Endothelial cell of umbilical vein (primary cell): ENCODE measurements around the gene MAP4K3. TPM values are rescaled to one million over a fixed set of nuclear protein-coding genes. Genes with fewer than 3 reads are reported as not detected.

Experiments
- BruUV-seq: library from RNA; stranded (reverse); fragments of 400-500 nt; replicated peaks from 2 replicates; lab custom pipeline; 2021; lab: Mats Ljungman, UMichigan
- CTCF ChIA-PET: fragments of 300-600, 350-600 bp; sonication (Branson Sonifier 250); formaldehyde crosslinking; loops from one replicate; lab custom pipeline; 2021; ENCODE audit warnings: antibody characterized with exemption, inconsistent platforms; lab: Charles Lee
- POLR2A ChIA-PET: fragments of 300-600, 350-600 bp; sonication (Branson Sonifier 250); formaldehyde crosslinking; loops from one replicate; lab custom pipeline; 2021; ENCODE audit warnings: antibody characterized with exemption, inconsistent platforms; lab: Charles Lee
- DNase-seq: peaks from one replicate; pipeline ENCODE4 v3.0.0-alpha.2; 2011; ENCODE audit warnings: low read depth, low spot score
- FAIRE-seq: peaks from 2 replicates; lab custom pipeline; 2011; peaks lifted over from hg19 to GRCh38; lab: Jason Lieb, UNC
- H2AFZ ChIP-seq: 2 replicates; pipeline ENCODE4 v1.6.0; 2012; ENCODE audit warnings: low read depth, low read length, control low read depth, inconsistent platforms
- H3K27ac ChIP-seq: 2 replicates; pipeline ENCODE4 v1.5.1; 2011; ENCODE audit warnings: low read depth, mild to moderate bottlenecking, control low read depth, low read length, moderate library complexity; ENCODE audit not compliant: insufficient read depth
- H3K27me3 ChIP-seq, 2 experiments: 2 replicates each; pipeline versions ENCODE4 v1.6.0 to v1.6.1; 2011; ENCODE audit warnings: low read length in 2 of 2, mixed read lengths in 1 of 2; ENCODE audit not compliant: control insufficient read depth in 2 of 2, insufficient read depth in 2 of 2
- H3K36me3 ChIP-seq, 2 experiments: 2 replicates in 1 of 2; 3 replicates in 1 of 2; pipeline ENCODE4 v1.5.1; 2011; ENCODE audit warnings: low read length in 2 of 2, mild to moderate bottlenecking in 1 of 2, moderate library complexity in 1 of 2; ENCODE audit not compliant: control insufficient read depth in 2 of 2, insufficient read depth in 2 of 2; ENCODE audit errors: extremely low read depth in 1 of 2
- H3K4me1 ChIP-seq: 3 replicates; pipeline ENCODE4 v1.5.1; 2011; ENCODE audit warnings: mild to moderate bottlenecking, low read length; ENCODE audit not compliant: control insufficient read depth, insufficient read depth; ENCODE audit errors: extremely low read depth
- H3K4me2 ChIP-seq: 2 replicates; pipeline ENCODE4 v1.6.1; 2011; ENCODE audit warnings: low read length, control low read depth, mixed read lengths; ENCODE audit not compliant: insufficient read depth
- H3K4me3 ChIP-seq, 3 experiments: fragments of 200-600 bp in 1 of 3; sonication (generic), shearing (Covaris generic) in 1 of 3; replicated peaks in 1 of 3; 2 replicates each; pipeline ENCODE4 v1.5.1; 2011 to 2016; ENCODE audit warnings: control low read depth in 3 of 3, low read length in 3 of 3, mild to moderate bottlenecking in 2 of 3, inconsistent platforms in 1 of 3, low read depth in 1 of 3, moderate library complexity in 1 of 3; ENCODE audit not compliant: insufficient read depth in 1 of 3
- H3K79me2 ChIP-seq: 2 replicates; pipeline ENCODE4 v1.6.0; 2012; ENCODE audit warnings: low read length, inconsistent platforms; ENCODE audit not compliant: control insufficient read depth, insufficient read depth
- H3K9ac ChIP-seq: replicated peaks from 2 replicates; pipeline ENCODE3; 2011; ENCODE audit warnings: low read length, control low read depth; ENCODE audit not compliant: insufficient read depth; ENCODE audit errors: extremely low read depth
- H3K9me1 ChIP-seq: replicated peaks from 3 replicates; pipeline ENCODE4 v1.6.0; 2011; ENCODE audit warnings: mild to moderate bottlenecking, low read length; ENCODE audit not compliant: control insufficient read depth, insufficient read depth; ENCODE audit errors: extremely low read depth
- H3K9me3 ChIP-seq: replicated peaks from 2 replicates; pipeline ENCODE4 v1.5.1; 2012; ENCODE audit warnings: low read length, inconsistent platforms; ENCODE audit not compliant: control insufficient read depth, insufficient read depth
- H4K20me1 ChIP-seq: replicated peaks from 2 replicates; pipeline ENCODE3; 2011; ENCODE audit warnings: mild to moderate bottlenecking, low read length; ENCODE audit not compliant: control insufficient read depth, insufficient read depth; ENCODE audit errors: extremely low read depth
- CTCF ChIP-seq, 2 donors: IDR thresholded peaks; 1 replicate in 1 of 2; 2 replicates in 1 of 2; pipeline ENCODE4 v1.5.1; 2011; ENCODE audit warnings: low read length in 2 of 2, mild to moderate bottlenecking in 2 of 2, moderate library complexity in 2 of 2, control low read depth in 1 of 2, inconsistent platforms in 1 of 2, low read depth in 1 of 2; ENCODE audit not compliant: insufficient read depth in 1 of 2; ENCODE audit errors: extremely low read depth in 1 of 2
- EZH2 ChIP-seq: IDR thresholded peaks from 2 replicates; pipeline ENCODE4 v1.6.1; 2012; ENCODE audit warnings: borderline replicate concordance, low read depth, mild to moderate bottlenecking, moderate library complexity, low read length, inconsistent platforms; ENCODE audit not compliant: severe bottlenecking
- FOS ChIP-seq: IDR thresholded peaks from 2 replicates; pipeline ENCODE4 v1.6.1; 2011; ENCODE audit warnings: mild to moderate bottlenecking, low read length, moderate library complexity, borderline replicate concordance; ENCODE audit not compliant: insufficient read depth
- GATA2 ChIP-seq: IDR thresholded peaks from 2 replicates; pipeline ENCODE4 v1.7.0; 2011; ENCODE audit warnings: low read depth, mild to moderate bottlenecking, moderate library complexity, mixed read lengths, low read length; ENCODE audit not compliant: insufficient read length, insufficient read depth
- JUN ChIP-seq: IDR thresholded peaks from 2 replicates; pipeline ENCODE4 v1.6.1; 2011; ENCODE audit warnings: borderline replicate concordance, low read depth; ENCODE audit not compliant: insufficient read length, insufficient read depth
- MAX ChIP-seq: IDR thresholded peaks from 2 replicates; pipeline ENCODE4 v1.6.1; 2011; ENCODE audit not compliant: insufficient read depth, insufficient read length
- MYC ChIP-seq: IDR thresholded peaks from one replicate; pipeline ENCODE4 v1.6.1; 2011; ENCODE audit warnings: mild to moderate bottlenecking, low read depth, low read length
- POLR2A ChIP-seq: IDR thresholded peaks from 2 replicates; pipeline ENCODE4 v1.6.1; 2012; ENCODE audit warnings: low read depth, mild to moderate bottlenecking, control low read depth, low read length
- POLR2AphosphoS5 ChIP-seq: IDR thresholded peaks from 2 replicates; pipeline ENCODE4 v1.6.1; 2012; ENCODE audit warnings: low read depth, mild to moderate bottlenecking, control low read depth, low read length, moderate library complexity; ENCODE audit not compliant: insufficient read depth
- dilution Hi-C: fragments of 300-500 bp; cut with MboI; formaldehyde crosslinking; loops from one replicate; pipeline ENCODE4 v1.15.0; 2019; ENCODE audit warnings: low sequenced_read_pairs; ENCODE audit not compliant: extremely low pct_ligation_motif_present
- intact Hi-C: fragments of 100-400 bp; cut with micrococcal nuclease; formaldehyde crosslinking; loops from one replicate; pipeline ENCODE4 v1.10.0; 2022
- polyA plus RNA-seq, 4 experiments: library from polyadenylated mRNA; depleted of rRNA in 3 of 4; stranded (reverse) in 3 of 4; unstranded in 1 of 4; fragments of >200 nt; gene quantifications; 2 replicates each; pipeline versions ENCODE4 v1.2.1 to v1.2.3, GENCODE V29; 2011 to 2012; ENCODE audit warnings: missing spikeins in 1 of 4
- total RNA-seq: library from RNA; stranded (reverse); gene quantifications from 2 replicates; pipeline ENCODE4 v1.2.3, GENCODE V29; 2021

The MAP4K3 gene
- total and polyA plus RNA-seq, 2 donors (not counting 3 experiments of a cell fraction or from before 2014, with no cell fraction given), result 8.0 to 45.9 TPM

- dilution Hi-C loops (no loop called here), intact Hi-C loops (no loop called here)
- ChIA-PET CTCF (no interaction called here), POLR2A (no interaction called here)
- H3K27ac ChIP-seq, result no peak overlapping the region
- no peak for TF ChIP-seq CTCF (IDR thresholded peaks at IDR 0.05; ENCODE audit: extremely low read depth in 1 of 2, insufficient read depth in 1 of 2, low read depth in 1 of 2, low read length in 2 of 2)
- no peak for TF ChIP-seq FOS
- TF ChIP-seq EZH2, result no peak
- TF ChIP-seq JUN, result no peak
- no peak for TF ChIP-seq POLR2AphosphoS5
- TF ChIP-seq MAX, result no peak
- TF ChIP-seq GATA2, result no peak
- no peak for TF ChIP-seq POLR2A
- TF ChIP-seq MYC, result no peak
- DNase-seq (no peak), FAIRE-seq (no peak)
- H3K4me3 ChIP-seq, result no peak overlapping the region
- no peak overlapping the region for H2AFZ ChIP-seq
- BruUV-seq, result no TSS peak
- H3K9ac ChIP-seq, result no peak overlapping the region
- H3K27me3 ChIP-seq, result no peaks in the 10 kb centered on the region
- no peaks in the 10 kb centered on the region for H4K20me1 ChIP-seq
- no peaks in the 10 kb centered on the region for H3K9me1 ChIP-seq
- H3K4me1 ChIP-seq, result no peaks in the 10 kb centered on the region
- no peaks in the 10 kb centered on the region for H3K9me3 ChIP-seq
- no peaks in the 10 kb centered on the region for H3K79me2 ChIP-seq
- no peaks in the 10 kb centered on the region for H3K36me3 ChIP-seq
- H3K4me2 ChIP-seq, result no peak overlapping the region
These were observed 215.6 kb downstream of the MAP4K3 start for GRCh38 chr2:39221459-39221858.
